Natural killer cell (primary cell): Measurements from ENCODE around the gene FMN1. TPM values are rescaled to one million over a fixed set of nuclear protein-coding genes. Genes with fewer than 3 reads are reported as not detected.
A peak's percentile ranks its signal among the peaks of the same experiment; 100 is the strongest.

Source experiments
- ATAC-seq, 3 donors: fragments of 150-1000 bp in 2 of 3; fragments of 200-7000 bp in 1 of 3; cut with Tn5 transposase; 1 replicate in 1 of 3; 2 replicates in 2 of 3; pipeline ENCODE4 v1.10.0; 2021; ENCODE audit warnings: mild to moderate bottlenecking in 2 of 3, moderate library complexity in 2 of 3
- DNase-seq, 2 donors: peaks; one replicate each; pipeline versions ENCODE4 v3.0.0 to v3.0.0-alpha.2; 2013 to 2021; ENCODE audit warnings: mixed read lengths in 1 of 2
- H3K27ac ChIP-seq: one replicate; pipeline ENCODE4 v1.5.1; 2013; ENCODE audit warnings: mild to moderate bottlenecking, low read length
- H3K27me3 ChIP-seq: one replicate; pipeline ENCODE4 v1.6.1; 2013; ENCODE audit warnings: low read length; ENCODE audit not compliant: control insufficient read depth, insufficient read depth
- H3K36me3 ChIP-seq: one replicate; pipeline ENCODE4 v1.6.1; 2013; ENCODE audit warnings: low read length; ENCODE audit not compliant: control insufficient read depth, insufficient read depth
- H3K4me1 ChIP-seq: one replicate; pipeline ENCODE4 v1.6.1; 2013; ENCODE audit warnings: low read length; ENCODE audit not compliant: control insufficient read depth, insufficient read depth
- H3K4me3 ChIP-seq: one replicate; pipeline ENCODE4 v1.5.1; 2013; ENCODE audit warnings: low read length
- H3K9me3 ChIP-seq: one replicate; pipeline ENCODE4 v1.6.1; 2013; ENCODE audit warnings: low read length; ENCODE audit not compliant: control insufficient read depth, insufficient read depth
- H3K27ac Mint-ChIP-seq, 2 donors: one replicate each; pipeline ENCODE4 v1.8.0; 2022; ENCODE audit warnings: mild to moderate bottlenecking in 2 of 2, mixed read lengths in 2 of 2, moderate library complexity in 1 of 2
- H3K27me3 Mint-ChIP-seq, 2 donors: one replicate each; pipeline ENCODE4 v1.8.0; 2022; ENCODE audit warnings: low read depth in 2 of 2, mixed read lengths in 2 of 2
- H3K36me3 Mint-ChIP-seq: one replicate; pipeline ENCODE4 v1.8.0; 2022; ENCODE audit warnings: mixed read lengths
- H3K4me1 Mint-ChIP-seq, 2 donors: one replicate each; pipeline ENCODE4 v1.8.0; 2022; ENCODE audit warnings: mixed read lengths in 2 of 2
- H3K4me3 Mint-ChIP-seq: one replicate; pipeline ENCODE4 v1.8.0; 2022; ENCODE audit warnings: mild to moderate bottlenecking, moderate library complexity, mixed read lengths
- H3K9me3 Mint-ChIP-seq, 2 donors: one replicate each; pipeline ENCODE4 v1.8.0; 2022; ENCODE audit warnings: mixed read lengths in 2 of 2
- CTCF ChIP-seq: fragments of 200-600 bp; IDR thresholded peaks from one replicate; pipeline ENCODE4 v1.8.0; 2022; ENCODE audit warnings: antibody characterized with exemption
- WGBS: methylation state at CpG from one replicate; pipeline ENCODE4 v1.1.7; 2013; ENCODE audit warnings: missing lambda C conversion rate; ENCODE audit not compliant: insufficient coverage; 5-methylcytosine and 5-hydroxymethylcytosine counted together
- intact Hi-C: fragments of 100-400 bp; cut with micrococcal nuclease; formaldehyde crosslinking; loops from one replicate; pipeline ENCODE4 v1.14.2; 2022
- total RNA-seq, 4 donors: library from RNA; stranded (reverse); fragments of 120-200 nt in 1 of 4; gene quantifications; one replicate each; pipeline versions ENCODE4 v1.2.3 to v1.2.4, GENCODE V29; 2013 to 2022

Gene FMN1
- total RNA-seq, 3 donors from 2014 or later (not counting 1 experiment from before 2014, with no cell fraction given), result 2.0 to 19.2 (median 2.2) TPM

GRCh38 chr15:32866454-32867312, 327.8 kb downstream of the FMN1 start:
- Mint-ChIP-seq H3K9me3 (no peaks in the 10 kb centered on the region), H3K4me1 (peaks cover 0 to 3% of the 10 kb centered on the region in 2 donors), H3K36me3 (no peaks in the 10 kb centered on the region), H3K27ac (no peak overlapping the region), H3K4me3 (no peak overlapping the region), H3K27me3 (peaks cover 0 to 3% of the 10 kb centered on the region in 2 donors)
- Histone ChIP-seq H3K36me3 (no peaks in the 10 kb centered on the region), H3K4me1 (no peaks in the 10 kb centered on the region), H3K27me3 (no peaks in the 10 kb centered on the region), H3K9me3 (no peaks in the 10 kb centered on the region), H3K4me3 (no peak overlapping the region), H3K27ac (no peak overlapping the region)
- peak in 1 of 3 donors; percentile 31 for ATAC-seq
- intact Hi-C loops, result no loop called here
- 61% methylated on average over 6 of the region's 6 CpGs for WGBS
- DNase-seq, result no peak
- TF ChIP-seq CTCF, result no peak

GRCh38 chr15:32864841-32865240, 329.7 kb downstream of the FMN1 start:
- no peaks in the 10 kb centered on the region for H3K36me3 ChIP-seq
- no peak for DNase-seq
- no peaks in the 10 kb centered on the region for H3K9me3 Mint-ChIP-seq
- ATAC-seq, result no peak
- WGBS, result 91% methylated on average over 1 of the region's 3 CpGs
- H3K4me1 Mint-ChIP-seq, result peaks cover 0 to 4% of the 10 kb centered on the region in 2 donors
- no peak overlapping the region for H3K4me3 Mint-ChIP-seq
- no peaks in the 10 kb centered on the region for H3K27me3 ChIP-seq
- H3K36me3 Mint-ChIP-seq, result no peaks in the 10 kb centered on the region
- no peak overlapping the region for H3K27ac ChIP-seq
- H3K27ac Mint-ChIP-seq, result no peak overlapping the region
- H3K4me3 ChIP-seq, result no peak overlapping the region
- no peaks in the 10 kb centered on the region for H3K4me1 ChIP-seq
- peaks cover 0 to 3% of the 10 kb centered on the region in 2 donors for H3K27me3 Mint-ChIP-seq
- no peaks in the 10 kb centered on the region for H3K9me3 ChIP-seq
- no peak for TF ChIP-seq CTCF
- intact Hi-C loops, result no loop called here

- no peak overlapping the region for H3K27ac ChIP-seq
- intact Hi-C loops, result no loop called here
- no peak overlapping the region for H3K4me3 ChIP-seq
- no peak for TF ChIP-seq CTCF
- no CpG with 5 or more reads among the region's 1 CpG for WGBS
- H3K36me3 Mint-ChIP-seq, result no peaks in the 10 kb centered on the region
- no peak overlapping the region for H3K4me3 Mint-ChIP-seq
- H3K9me3 ChIP-seq, result no peaks in the 10 kb centered on the region
- H3K9me3 Mint-ChIP-seq, result no peaks in the 10 kb centered on the region
- ATAC-seq (no peak), DNase-seq (no peak)
- H3K27me3 ChIP-seq, result no peaks in the 10 kb centered on the region
- H3K27me3 Mint-ChIP-seq, result peaks cover 0 to 3% of the 10 kb centered on the region in 2 donors
- H3K36me3 ChIP-seq, result no peaks in the 10 kb centered on the region
- peaks cover 0 to 4% of the 10 kb centered on the region in 2 donors for H3K4me1 Mint-ChIP-seq
- no peak overlapping the region for H3K27ac Mint-ChIP-seq
- no peaks in the 10 kb centered on the region for H3K4me1 ChIP-seq
These were observed 330.5 kb downstream of the FMN1 start for GRCh38 chr15:32864051-32864450.
